Left lung (tissue), 10 donors: ENCODE results near the gene SETD7. TPM values are rescaled to one million over a fixed set of nuclear protein-coding genes. Genes with fewer than 3 reads are reported as not detected.

Experiments
- ATAC-seq: fragments of 200-7000 bp; cut with Tn5 transposase; one replicate; pipeline ENCODE4 v1.9.1; 2020; ENCODE audit warnings: moderate library complexity
- DNase-seq, 4 donors: peaks; one replicate each; pipeline ENCODE4 v3.0.0-alpha.2; 2013 to 2020
- H3K27ac ChIP-seq, 2 donors: fragments of 200-600 bp; sonication (generic) in 1 of 2; one replicate each; pipeline versions ENCODE4 v1.5.0 to v1.8.0; 2020 to 2021
- H3K27me3 ChIP-seq, 2 donors: fragments of 200-600 bp; sonication (generic) in 1 of 2; one replicate each; pipeline versions ENCODE4 v1.5.0 to v1.8.0; 2020 to 2021
- H3K36me3 ChIP-seq, 2 donors: fragments of 200-600 bp; sonication (generic) in 1 of 2; one replicate each; pipeline versions ENCODE4 v1.5.0 to v1.8.0; 2020 to 2021
- H3K4me1 ChIP-seq, 2 donors: fragments of 200-600 bp; one replicate each; pipeline ENCODE4 v1.8.0; 2021
- H3K4me3 ChIP-seq, 2 donors: fragments of 200-600 bp; sonication (generic) in 1 of 2; one replicate each; pipeline versions ENCODE4 v1.5.0 to v1.8.0; 2020 to 2021; ENCODE audit warnings: mild to moderate bottlenecking in 1 of 2
- H3K9me3 ChIP-seq, 2 donors: fragments of 200-600 bp; sonication (generic) in 1 of 2; one replicate each; pipeline versions ENCODE4 v1.5.0 to v1.8.0; 2020 to 2021
- intact Hi-C, 2 donors: fragments of 100-400 bp; cut with DNase I; formaldehyde crosslinking; loops; one replicate each; pipeline versions ENCODE4 v1.11.2 to v1.14.2; 2022
- polyA plus RNA-seq, 6 donors: library from polyadenylated mRNA; unstranded; fragments of 120-200 nt; gene quantifications; one replicate each; pipeline ENCODE4 v1.2.1, GENCODE V29; 2013; ENCODE audit not compliant: insufficient read length in 6 of 6
- total RNA-seq, 2 donors: library from RNA; stranded (reverse); fragmentation: NEBNext Ultra II Directional; extraction: Animal tissue kit (Norgen Biotek cat#: 25700); gene quantifications; one replicate each; pipeline ENCODE4 v1.2.1, GENCODE V29; 2021
- TF ChIP-seq, protein P1 (sequence below), 2 donors: fragments of 200-600 bp; sonication (generic) in 1 of 2; IDR thresholded peaks; one replicate each; pipeline versions ENCODE4 v1.5.0 to v1.8.0; 2021; ENCODE audit warnings: antibody characterized with exemption in 2 of 2
- donor health status: DM: no; HTN: yes; CAD: no.
- donor health status: DM: no; HTN: no; CAD: no.

Gene SETD7
- total and polyA plus RNA-seq, 8 donors = 17.2 to 51.7 (median 19.5) TPM

GRCh38 chr4:139521754-139522401 lies 34.1 kb downstream of the SETD7 start:
- Histone ChIP-seq H3K9me3 (no peaks in the 10 kb centered on the region), H3K36me3 (peaks cover 5 to 86% of the 10 kb centered on the region in 2 donors), H3K4me3 (no peak overlapping the region), H3K4me1 (peaks cover 0 to 3% of the 10 kb centered on the region in 2 donors), H3K27ac (no peak overlapping the region), H3K27me3 (no peaks in the 10 kb centered on the region)
- ATAC-seq (no peak), DNase-seq (no peak)
- TF ChIP-seq, protein P1, sequence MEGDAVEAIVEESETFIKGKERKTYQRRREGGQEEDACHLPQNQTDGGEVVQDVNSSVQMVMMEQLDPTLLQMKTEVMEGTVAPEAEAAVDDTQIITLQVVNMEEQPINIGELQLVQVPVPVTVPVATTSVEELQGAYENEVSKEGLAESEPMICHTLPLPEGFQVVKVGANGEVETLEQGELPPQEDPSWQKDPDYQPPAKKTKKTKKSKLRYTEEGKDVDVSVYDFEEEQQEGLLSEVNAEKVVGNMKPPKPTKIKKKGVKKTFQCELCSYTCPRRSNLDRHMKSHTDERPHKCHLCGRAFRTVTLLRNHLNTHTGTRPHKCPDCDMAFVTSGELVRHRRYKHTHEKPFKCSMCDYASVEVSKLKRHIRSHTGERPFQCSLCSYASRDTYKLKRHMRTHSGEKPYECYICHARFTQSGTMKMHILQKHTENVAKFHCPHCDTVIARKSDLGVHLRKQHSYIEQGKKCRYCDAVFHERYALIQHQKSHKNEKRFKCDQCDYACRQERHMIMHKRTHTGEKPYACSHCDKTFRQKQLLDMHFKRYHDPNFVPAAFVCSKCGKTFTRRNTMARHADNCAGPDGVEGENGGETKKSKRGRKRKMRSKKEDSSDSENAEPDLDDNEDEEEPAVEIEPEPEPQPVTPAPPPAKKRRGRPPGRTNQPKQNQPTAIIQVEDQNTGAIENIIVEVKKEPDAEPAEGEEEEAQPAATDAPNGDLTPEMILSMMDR (IDR thresholded peaks at IDR 0.05) = no peak
- intact Hi-C loops = no loop called here

GRCh38 chr4:139515531-139515958 lies 40.5 kb downstream of the SETD7 start:
- TF ChIP-seq, protein P1 (IDR thresholded peaks at IDR 0.05) = no peak
- H3K36me3 ChIP-seq = peaks cover 0 to 93% of the 10 kb centered on the region in 2 donors
- H3K4me1 ChIP-seq = no peaks in the 10 kb centered on the region
- no peak overlapping the region for H3K4me3 ChIP-seq
- DNase-seq (no peak), ATAC-seq (no peak)
- no peaks in the 10 kb centered on the region for H3K9me3 ChIP-seq
- intact Hi-C loops = no loop called here
- H3K27ac ChIP-seq = no peak overlapping the region
- no peaks in the 10 kb centered on the region for H3K27me3 ChIP-seq

DNA sequence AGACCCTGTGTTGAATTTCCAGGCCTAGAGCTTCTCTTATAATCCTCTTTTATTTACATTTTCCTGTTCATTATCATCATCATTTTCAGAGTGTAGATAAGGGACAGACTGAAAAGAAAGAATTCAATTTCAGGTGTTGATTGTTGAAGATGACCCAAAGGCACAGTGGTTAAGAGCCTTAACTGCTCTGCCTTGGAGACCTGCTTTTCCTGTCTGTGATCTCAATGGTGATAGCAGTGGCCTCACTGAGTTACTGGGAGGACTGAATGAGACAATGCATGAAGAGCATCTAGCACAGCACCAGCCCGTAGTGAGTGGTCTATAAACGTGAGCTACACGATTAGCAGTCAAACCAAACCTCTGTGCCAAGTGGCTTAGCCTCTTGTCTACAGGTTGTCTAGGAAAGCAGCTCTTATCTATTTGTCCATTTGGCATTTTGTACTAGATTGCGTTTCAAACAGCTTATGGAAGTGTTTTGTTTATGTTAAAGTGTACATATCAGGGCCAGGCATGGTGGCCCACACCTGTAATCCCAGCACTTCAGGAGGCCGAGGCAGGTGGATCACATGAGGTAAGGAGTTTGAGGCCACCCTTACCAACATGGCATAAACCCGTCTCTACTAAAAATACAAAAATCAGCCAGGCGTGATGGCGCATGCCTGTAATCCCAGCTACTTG lies 41.5 kb downstream of the SETD7 start:
- ATAC-seq = no peak
- no peak for DNase-seq
- H3K36me3 ChIP-seq = peaks cover 0 to 97% of the 10 kb centered on the region in 2 donors
- H3K27ac ChIP-seq = no peak overlapping the region
- H3K4me1 ChIP-seq = no peaks in the 10 kb centered on the region
- no peak overlapping the region for H3K4me3 ChIP-seq
- TF ChIP-seq, protein P1 (IDR thresholded peaks at IDR 0.05) = no peak
- no peaks in the 10 kb centered on the region for H3K27me3 ChIP-seq
- H3K9me3 ChIP-seq = no peaks in the 10 kb centered on the region
- intact Hi-C loops = no loop called here

- TF ChIP-seq, protein P1 (IDR thresholded peaks at IDR 0.05) = no peak
- Histone ChIP-seq H3K36me3 (peaks cover 0 to 94% of the 10 kb centered on the region in 2 donors), H3K4me1 (no peaks in the 10 kb centered on the region), H3K4me3 (no peak overlapping the region), H3K27ac (no peak overlapping the region), H3K27me3 (no peaks in the 10 kb centered on the region), H3K9me3 (no peaks in the 10 kb centered on the region)
- intact Hi-C loops = no loop called here
- DNase-seq (no peak), ATAC-seq (no peak)
These were observed 44.7 kb downstream of the SETD7 start for GRCh38 chr4:139511320-139511719.

- no peak overlapping the region for H3K4me3 ChIP-seq
- no peak for DNase-seq
- TF ChIP-seq, protein P1 (IDR thresholded peaks at IDR 0.05) = no peak
- intact Hi-C loops = no loop called here
- no peak overlapping the region for H3K27ac ChIP-seq
- H3K27me3 ChIP-seq = no peaks in the 10 kb centered on the region
- peaks cover 0 to 84% of the 10 kb centered on the region in 2 donors for H3K36me3 ChIP-seq
- H3K4me1 ChIP-seq = no peaks in the 10 kb centered on the region
- no peaks in the 10 kb centered on the region for H3K9me3 ChIP-seq
- peak; percentile 79 for ATAC-seq
These were observed 46.1 kb downstream of the SETD7 start for GRCh38 chr4:139509727-139510410.
